Gastrocnemius medialis (tissue), 4 donors: ENCODE data around the gene TRAPPC8. TPM values are rescaled to one million over a fixed set of nuclear protein-coding genes. Genes with fewer than 3 reads are reported as not detected.
A peak's percentile ranks its signal among the peaks of the same experiment; 100 is the strongest.

Experiments used
- ATAC-seq, 2 donors: fragments of 150-250 bp; one replicate each; pipeline ENCODE4 v1.9.1; 2016
- DNase-seq, 2 donors: peaks; one replicate each; pipeline ENCODE4 v3.0.0-alpha.2; 2019
- H3K27ac ChIP-seq, 4 donors: fragments of 200-600 bp; sonication (generic); 1 replicate in 1 of 4; 2 replicates in 3 of 4; pipeline ENCODE4 v1.5.1; 2016 to 2018; ENCODE audit warnings: mild to moderate bottlenecking in 2 of 4, moderate library complexity in 1 of 4
- H3K27me3 ChIP-seq, 3 donors: fragments of 200-600 bp; sonication (generic) in 2 of 3; 1 replicate in 1 of 3; 2 replicates in 2 of 3; pipeline versions ENCODE4 v1.5.1 to v1.6.0; 2016 to 2019; ENCODE audit warnings: mild to moderate bottlenecking in 1 of 3, moderate library complexity in 1 of 3
- H3K36me3 ChIP-seq, 2 donors: fragments of 200-600 bp; sonication (generic) in 1 of 2; one replicate each; pipeline ENCODE4 v1.5.1; 2017 to 2018
- H3K4me1 ChIP-seq, 2 donors: fragments of 200-600 bp; sonication (generic) in 1 of 2; one replicate each; pipeline ENCODE4 v1.5.1; 2016 to 2017; ENCODE audit warnings: mild to moderate bottlenecking in 2 of 2
- H3K4me3 ChIP-seq, 4 donors: fragments of 200-600 bp; sonication (generic) in 3 of 4; 1 replicate in 1 of 4; 2 replicates in 3 of 4; pipeline ENCODE4 v1.5.1; 2016 to 2019; ENCODE audit warnings: mild to moderate bottlenecking in 2 of 4
- H3K9me3 ChIP-seq, 3 donors: fragments of 200-600 bp; sonication (generic) in 2 of 3; 1 replicate in 1 of 3; 2 replicates in 2 of 3; pipeline ENCODE4 v1.5.1; 2016 to 2019
- POLR2A ChIP-seq, 2 donors: fragments of 450-650 bp; IDR thresholded peaks; one replicate each; pipeline ENCODE4 v1.6.1; 2017; ENCODE audit warnings: antibody characterized with exemption in 2 of 2, mild to moderate bottlenecking in 2 of 2, moderate library complexity in 2 of 2
- in situ Hi-C, 4 donors: fragments of 200-750 bp; cut with MboI; loops; one replicate each; pipeline versions ENCODE4 v1.15.0 to v1.8.0; 2017; ENCODE audit warnings: low sequenced_read_pairs in 4 of 4
- intact Hi-C: fragments of 100-400 bp; cut with DNase I; formaldehyde crosslinking; loops from one replicate; pipeline ENCODE4 v1.15.1; 2023; ENCODE audit warnings: low total_unique reads
- total RNA-seq, 4 donors: library from RNA; depleted of rRNA; stranded (reverse); fragments of >200 nt; gene quantifications; one replicate each; pipeline versions ENCODE4 v1.1.0 to v1.2.3, GENCODE V29; 2016
- TF ChIP-seq, protein P1 (sequence below), 5 experiments: fragments of 450-650 bp in 3 of 5; fragments of 200-600 bp in 2 of 5; sonication (generic) in 2 of 5; IDR thresholded peaks in 4 of 5; conservative IDR thresholded peaks in 1 of 5; 1 replicate in 4 of 5; 2 replicates in 1 of 5; pipeline ENCODE4 v1.5.1; 2016 to 2019; ENCODE audit warnings: antibody characterized with exemption in 5 of 5, mild to moderate bottlenecking in 3 of 5, moderate library complexity in 3 of 5

TRAPPC8 gene
- total RNA-seq, 4 donors from 2014 or later, result 29.8 to 40.7 (median 39.1) TPM

DNA sequence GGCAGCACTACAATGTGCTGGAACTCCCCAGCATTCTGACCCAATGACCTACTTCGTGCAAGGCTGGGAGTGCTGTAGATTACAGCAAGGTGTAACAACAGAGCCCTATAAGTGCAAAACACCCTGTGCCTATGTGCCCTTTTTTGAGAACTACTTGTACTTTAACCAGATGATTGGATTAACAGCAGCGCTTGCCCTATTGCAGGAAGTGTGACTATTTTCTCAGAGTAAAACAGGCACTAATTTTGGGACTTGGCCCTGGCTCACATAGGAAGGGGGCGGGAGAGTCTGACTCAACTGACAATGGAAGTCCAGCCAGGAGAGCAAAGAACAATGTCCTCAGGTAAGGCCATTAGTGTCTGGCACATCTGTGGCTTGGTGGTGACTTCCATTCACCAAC lies 40.1 kb upstream of the TRAPPC8 start:
- peak; percentile 14 to 20 for TF ChIP-seq POLR2A (IDR thresholded peaks at IDR 0.05)
- TF ChIP-seq, protein P1, sequence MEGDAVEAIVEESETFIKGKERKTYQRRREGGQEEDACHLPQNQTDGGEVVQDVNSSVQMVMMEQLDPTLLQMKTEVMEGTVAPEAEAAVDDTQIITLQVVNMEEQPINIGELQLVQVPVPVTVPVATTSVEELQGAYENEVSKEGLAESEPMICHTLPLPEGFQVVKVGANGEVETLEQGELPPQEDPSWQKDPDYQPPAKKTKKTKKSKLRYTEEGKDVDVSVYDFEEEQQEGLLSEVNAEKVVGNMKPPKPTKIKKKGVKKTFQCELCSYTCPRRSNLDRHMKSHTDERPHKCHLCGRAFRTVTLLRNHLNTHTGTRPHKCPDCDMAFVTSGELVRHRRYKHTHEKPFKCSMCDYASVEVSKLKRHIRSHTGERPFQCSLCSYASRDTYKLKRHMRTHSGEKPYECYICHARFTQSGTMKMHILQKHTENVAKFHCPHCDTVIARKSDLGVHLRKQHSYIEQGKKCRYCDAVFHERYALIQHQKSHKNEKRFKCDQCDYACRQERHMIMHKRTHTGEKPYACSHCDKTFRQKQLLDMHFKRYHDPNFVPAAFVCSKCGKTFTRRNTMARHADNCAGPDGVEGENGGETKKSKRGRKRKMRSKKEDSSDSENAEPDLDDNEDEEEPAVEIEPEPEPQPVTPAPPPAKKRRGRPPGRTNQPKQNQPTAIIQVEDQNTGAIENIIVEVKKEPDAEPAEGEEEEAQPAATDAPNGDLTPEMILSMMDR (IDR thresholded peaks at IDR 0.05 in 4 of 5, conservative IDR thresholded peaks at IDR 0.05 in 1 of 5), result no peak
- in situ Hi-C loops, result no loop called here
- Histone ChIP-seq H3K27me3 (no peaks in the 10 kb centered on the region), H3K4me1 (peaks cover 0 to 6% of the 10 kb centered on the region in 2 donors), H3K4me3 (no peak overlapping the region), H3K9me3 (no peaks in the 10 kb centered on the region), H3K36me3 (no peaks in the 10 kb centered on the region), H3K27ac (peak overlapping the region; percentile 61 to 74 (median 71))
- DNase-seq (no peak), ATAC-seq (peak; percentile 81 to 83)
- intact Hi-C loops, result no loop called here

- ATAC-seq (no peak), DNase-seq (no peak)
- no peak overlapping the region for H3K4me3 ChIP-seq
- in situ Hi-C loops, result no loop called here
- H3K36me3 ChIP-seq, result no peaks in the 10 kb centered on the region
- TF ChIP-seq POLR2A (IDR thresholded peaks at IDR 0.05), result no peak
- TF ChIP-seq, protein P1 (IDR thresholded peaks at IDR 0.05 in 4 of 5, conservative IDR thresholded peaks at IDR 0.05 in 1 of 5), result no peak
- intact Hi-C loops, result no loop called here
- H3K9me3 ChIP-seq, result no peaks in the 10 kb centered on the region
- H3K4me1 ChIP-seq, result no peaks in the 10 kb centered on the region
- H3K27me3 ChIP-seq, result no peaks in the 10 kb centered on the region
- H3K27ac ChIP-seq, result no peak overlapping the region
Observed at GRCh38 chr18:31980863-31981262, 37.9 kb upstream of the TRAPPC8 start.

DNA sequence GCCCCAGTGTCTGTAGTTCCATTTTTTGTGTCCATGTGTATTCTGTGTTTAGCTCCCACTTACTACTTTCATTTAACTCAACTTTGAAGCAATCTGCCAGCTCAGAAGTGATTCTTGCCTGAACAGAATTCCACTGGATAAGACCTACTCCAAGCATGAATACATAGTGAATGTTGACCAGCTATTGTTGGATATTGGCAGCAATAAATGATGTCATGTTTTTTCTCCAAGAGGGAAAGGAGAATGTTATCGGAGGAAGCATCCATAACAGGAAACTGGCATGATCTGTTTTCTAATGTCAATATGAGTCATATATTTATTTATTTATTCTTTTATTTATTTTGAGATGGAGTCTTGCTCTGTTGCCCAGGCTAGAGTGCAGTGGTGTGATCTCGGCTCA lies 36.8 kb upstream of the TRAPPC8 start:
- intact Hi-C loops, result loop anchor here (5.0 kb wide), 2 partner anchors 237 to 422 kb away; no protein-coding TSS in a partner anchor
- Histone ChIP-seq H3K27me3 (no peaks in the 10 kb centered on the region), H3K4me3 (no peak overlapping the region), H3K36me3 (no peaks in the 10 kb centered on the region), H3K4me1 (no peaks in the 10 kb centered on the region), H3K27ac (no peak overlapping the region), H3K9me3 (no peaks in the 10 kb centered on the region)
- TF ChIP-seq, protein P1 (IDR thresholded peaks at IDR 0.05 in 4 of 5, conservative IDR thresholded peaks at IDR 0.05 in 1 of 5), result no peak
- no peak for TF ChIP-seq POLR2A (IDR thresholded peaks at IDR 0.05)
- in situ Hi-C loops, result loop anchor here in 3 of 4 donors (5.0 to 10.0 kb wide), 4 partner anchors 235 to 427 kb away; no protein-coding TSS in a partner anchor
- DNase-seq, result no peak
- no peak for ATAC-seq

DNA sequence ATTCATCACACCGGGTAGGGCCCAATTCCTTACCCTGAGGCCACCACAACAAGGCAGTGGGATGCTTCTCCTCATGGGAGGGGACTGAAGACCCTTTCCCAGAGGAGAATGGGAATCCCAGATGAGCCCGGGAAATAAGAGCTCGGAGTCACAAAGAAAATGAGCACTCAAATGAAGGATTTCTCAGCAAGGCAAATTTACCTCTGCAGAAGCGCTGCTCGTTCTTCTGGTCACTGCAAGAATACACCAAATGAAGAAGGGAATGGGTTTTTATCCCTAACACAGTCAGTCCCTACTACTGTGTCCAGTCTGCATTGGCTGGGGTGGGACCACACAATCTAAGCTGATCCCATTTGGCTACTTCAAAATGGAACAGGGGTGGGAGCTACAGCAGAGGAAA lies 35.7 kb upstream of the TRAPPC8 start:
- Histone ChIP-seq H3K27me3 (no peaks in the 10 kb centered on the region), H3K4me1 (no peaks in the 10 kb centered on the region), H3K9me3 (peaks cover 0 to 4% (median 3%) of the 10 kb centered on the region in 3 donors), H3K4me3 (no peak overlapping the region), H3K27ac (no peak overlapping the region), H3K36me3 (no peaks in the 10 kb centered on the region)
- no peak for DNase-seq
- intact Hi-C loops (loop anchor here (5.0 kb wide), 2 partner anchors 236 to 421 kb away; no protein-coding TSS in a partner anchor), in situ Hi-C loops (loop anchor here in 3 of 4 donors (5.0 to 10.0 kb wide), 4 partner anchors 234 to 426 kb away; no protein-coding TSS in a partner anchor)
- TF ChIP-seq POLR2A (IDR thresholded peaks at IDR 0.05), result no peak
- TF ChIP-seq, protein P1 (IDR thresholded peaks at IDR 0.05 in 4 of 5, conservative IDR thresholded peaks at IDR 0.05 in 1 of 5), result no peak
- ATAC-seq, result no peak
